ENCODE data around the gene PXDN. TPM values are rescaled to one million over a fixed set of nuclear protein-coding genes. Genes with fewer than 3 reads are reported as not detected.

The PXDN gene
- total and polyA plus RNA-seq, 2 donors (not counting 3 experiments of a cell fraction or from before 2014, with no cell fraction given) = 231 to 308 TPM

GRCh38 chr2:1750270-1750932, 6.1 kb upstream of the PXDN start:
- TF ChIP-seq MAX (IDR thresholded peaks at IDR 0.05; ENCODE audit: insufficient read depth, insufficient read length) = no peak
- TF ChIP-seq GATA2 (IDR thresholded peaks at IDR 0.05; ENCODE audit: insufficient read depth, insufficient read length, low read depth, low read length) = no peak
- TF ChIP-seq POLR2A (IDR thresholded peaks at IDR 0.05; ENCODE audit: low read depth, low read length) = no peak
- TF ChIP-seq CTCF (IDR thresholded peaks at IDR 0.05; ENCODE audit: extremely low read depth in 1 of 2, insufficient read depth in 1 of 2, low read depth in 1 of 2, low read length in 2 of 2) = no peak
- TF ChIP-seq EZH2 (IDR thresholded peaks at IDR 0.05; ENCODE audit: borderline replicate concordance, low read depth, low read length, severe bottlenecking) = no peak
- TF ChIP-seq JUN (IDR thresholded peaks at IDR 0.05; ENCODE audit: borderline replicate concordance, insufficient read depth, insufficient read length, low read depth) = no peak
- TF ChIP-seq FOS (IDR thresholded peaks at IDR 0.05; ENCODE audit: borderline replicate concordance, insufficient read depth, low read length) = no peak
- TF ChIP-seq POLR2AphosphoS5 (IDR thresholded peaks at IDR 0.05; ENCODE audit: insufficient read depth, low read depth, low read length) = no peak
- no peak for TF ChIP-seq MYC (IDR thresholded peaks at IDR 0.05; ENCODE audit: low read depth, low read length)
- no peak overlapping the region for H3K9ac ChIP-seq (replicated peaks; ENCODE audit: extremely low read depth, insufficient read depth, low read length)
- no peak overlapping the region for H3K4me3 ChIP-seq (replicated peaks in 1 of 3; ENCODE audit: insufficient read depth in 1 of 3, low read depth in 1 of 3, low read length in 3 of 3)
- H3K9me3 ChIP-seq (replicated peaks; ENCODE audit: control insufficient read depth, insufficient read depth, low read length) = no peaks in the 10 kb centered on the region
- FAIRE-seq = no peak
- ChIA-PET POLR2A (no interaction called here), CTCF (interaction anchor here (0.6 to 6.2 kb wide), 55 partner anchors 8 to 1076 kb away, joined by 3 to 137 read pairs (median 6); no protein-coding TSS in a partner anchor)
- no peak for DNase-seq (ENCODE audit: low read depth, low spot score)
- no peaks in the 10 kb centered on the region for H4K20me1 ChIP-seq (replicated peaks; ENCODE audit: control insufficient read depth, extremely low read depth, insufficient read depth, low read length)
- dilution Hi-C loops (cut with MboI; ENCODE audit: extremely low pct_ligation_motif_present, low sequenced_read_pairs) = no loop called here
- no peaks in the 10 kb centered on the region for H3K79me2 ChIP-seq (ENCODE audit: control insufficient read depth, insufficient read depth, low read length)
- H2AFZ ChIP-seq (ENCODE audit: low read depth, low read length) = no peak overlapping the region
- H3K27ac ChIP-seq (ENCODE audit: insufficient read depth, low read depth, low read length) = no peak overlapping the region
- H3K36me3 ChIP-seq (ENCODE audit: control insufficient read depth in 2 of 2, extremely low read depth in 1 of 2, insufficient read depth in 2 of 2, low read length in 2 of 2) = no peaks in the 10 kb centered on the region
- H3K4me2 ChIP-seq (ENCODE audit: insufficient read depth, low read length) = no peak overlapping the region
- H3K4me1 ChIP-seq (ENCODE audit: control insufficient read depth, extremely low read depth, insufficient read depth, low read length) = peaks cover 3% of the 10 kb centered on the region
- H3K9me1 ChIP-seq (replicated peaks; ENCODE audit: control insufficient read depth, extremely low read depth, insufficient read depth, low read length) = no peaks in the 10 kb centered on the region
- H3K27me3 ChIP-seq (ENCODE audit: control insufficient read depth in 2 of 2, insufficient read depth in 2 of 2, low read length in 2 of 2) = peaks cover 0 to 4% of the 10 kb centered on the region in 2 experiments
- no TSS peak for BruUV-seq (replicated peaks)
- intact Hi-C loops (cut with micrococcal nuclease) = loop anchor here (1.0 kb wide), 1 partner anchor 158 kb away; no protein-coding TSS in a partner anchor
